ENCODE results near the gene SGF29.
"Not testable (repeated sequence)": the region's sequence is repeated elsewhere in the genome, so short reads cannot be mapped to it uniquely, and the experiment has no call there.

Gene SGF29

DNA sequence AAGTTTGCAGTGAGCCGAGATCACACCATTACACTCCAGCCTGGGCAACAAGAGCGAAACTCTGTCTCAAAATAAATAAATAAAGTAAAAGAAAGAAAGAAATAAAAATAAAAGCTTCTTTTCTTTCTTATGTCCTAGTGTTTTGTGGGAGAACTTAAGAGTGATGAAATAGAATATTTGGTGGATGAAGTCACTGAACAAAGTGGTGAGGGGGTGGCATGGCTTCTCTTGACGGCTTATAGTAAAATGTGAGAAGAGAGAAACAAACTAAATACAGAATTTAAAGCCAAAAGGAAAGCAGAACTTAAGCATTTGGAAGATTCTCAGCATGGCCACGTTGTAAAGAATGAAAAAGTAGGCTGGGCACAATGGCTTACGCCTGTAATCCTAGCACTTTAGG is 15.3 kb downstream of the SGF29 start:
- DNase-seq = no peak

DNA sequence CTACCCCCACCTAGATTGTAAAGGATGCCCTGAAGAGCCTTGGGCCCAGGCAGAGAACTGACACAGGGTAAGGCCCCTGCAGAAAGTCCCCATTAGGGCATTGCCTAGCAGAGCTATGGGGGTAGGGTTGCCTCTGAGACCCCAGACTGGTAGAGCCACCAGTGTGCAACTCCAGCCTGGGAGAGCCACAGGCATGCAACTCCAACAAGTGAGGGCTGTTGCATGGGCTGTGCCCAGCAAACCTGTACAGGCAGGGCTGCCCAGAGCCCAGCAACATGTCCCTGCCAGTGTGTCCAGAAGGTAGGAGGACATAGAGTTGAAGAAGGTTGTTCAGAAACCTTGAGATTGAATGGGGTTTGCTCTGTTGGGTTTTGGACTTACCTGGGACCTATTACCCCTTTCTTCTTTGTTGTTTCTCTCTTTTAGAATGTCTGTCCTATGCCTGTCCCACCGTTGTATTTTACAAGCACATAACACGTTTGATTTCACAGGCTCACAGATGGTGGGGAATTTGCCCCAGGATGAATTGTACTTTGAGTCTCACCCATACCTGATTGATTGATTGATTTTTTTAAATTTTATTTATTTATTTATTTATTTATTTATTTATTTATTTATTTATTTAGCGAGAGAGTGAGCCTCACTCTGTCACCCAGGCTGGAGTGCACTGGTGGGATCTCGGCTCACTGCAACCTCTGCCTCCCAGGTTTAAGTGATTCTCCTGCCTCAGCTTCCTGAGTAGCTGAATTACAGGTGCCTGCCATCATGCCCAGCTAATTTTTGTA is 16.4 kb downstream of the SGF29 start:
- DNase-seq = no peak

DNA sequence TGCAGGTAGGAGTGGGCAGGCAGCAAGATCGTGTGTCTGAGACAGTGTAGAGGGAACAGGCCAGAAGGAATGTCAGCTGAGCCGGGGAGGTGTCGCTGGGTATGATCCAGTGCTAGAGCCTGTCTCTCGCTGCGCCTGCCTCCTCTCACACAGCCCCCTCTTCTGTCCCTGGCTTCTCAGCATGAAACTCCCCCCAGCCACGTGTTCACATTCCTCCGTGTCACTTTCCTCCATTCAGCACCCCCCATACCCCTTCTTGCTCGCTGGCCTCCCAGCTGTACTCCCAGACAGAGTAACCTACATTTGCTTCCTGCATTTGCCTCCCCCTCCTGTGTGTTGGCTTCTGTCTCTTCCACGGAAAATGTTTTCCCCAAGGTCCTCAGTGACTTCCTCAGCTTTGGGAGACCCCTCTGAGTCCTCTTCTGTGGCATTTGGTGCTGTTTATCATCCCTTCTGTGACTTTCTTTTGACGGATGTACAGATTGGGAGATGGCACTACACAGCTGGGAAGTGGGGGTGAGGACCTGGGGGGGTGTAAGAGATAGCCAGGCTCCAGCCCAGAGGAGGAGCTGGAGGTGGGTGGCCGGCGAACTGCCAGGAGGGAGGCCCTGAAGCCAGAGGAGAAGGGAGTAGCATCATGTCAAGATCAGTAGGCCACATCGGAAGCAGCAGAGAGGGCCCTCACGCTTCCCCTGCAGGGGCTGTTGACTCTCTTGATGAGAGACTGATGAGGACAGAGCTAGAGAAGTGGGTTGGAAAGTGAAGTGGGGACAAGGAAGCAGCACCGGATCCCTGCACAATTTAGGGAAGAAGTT is 19.2 kb downstream of the SGF29 start:
- DNase-seq = no peak

DNA sequence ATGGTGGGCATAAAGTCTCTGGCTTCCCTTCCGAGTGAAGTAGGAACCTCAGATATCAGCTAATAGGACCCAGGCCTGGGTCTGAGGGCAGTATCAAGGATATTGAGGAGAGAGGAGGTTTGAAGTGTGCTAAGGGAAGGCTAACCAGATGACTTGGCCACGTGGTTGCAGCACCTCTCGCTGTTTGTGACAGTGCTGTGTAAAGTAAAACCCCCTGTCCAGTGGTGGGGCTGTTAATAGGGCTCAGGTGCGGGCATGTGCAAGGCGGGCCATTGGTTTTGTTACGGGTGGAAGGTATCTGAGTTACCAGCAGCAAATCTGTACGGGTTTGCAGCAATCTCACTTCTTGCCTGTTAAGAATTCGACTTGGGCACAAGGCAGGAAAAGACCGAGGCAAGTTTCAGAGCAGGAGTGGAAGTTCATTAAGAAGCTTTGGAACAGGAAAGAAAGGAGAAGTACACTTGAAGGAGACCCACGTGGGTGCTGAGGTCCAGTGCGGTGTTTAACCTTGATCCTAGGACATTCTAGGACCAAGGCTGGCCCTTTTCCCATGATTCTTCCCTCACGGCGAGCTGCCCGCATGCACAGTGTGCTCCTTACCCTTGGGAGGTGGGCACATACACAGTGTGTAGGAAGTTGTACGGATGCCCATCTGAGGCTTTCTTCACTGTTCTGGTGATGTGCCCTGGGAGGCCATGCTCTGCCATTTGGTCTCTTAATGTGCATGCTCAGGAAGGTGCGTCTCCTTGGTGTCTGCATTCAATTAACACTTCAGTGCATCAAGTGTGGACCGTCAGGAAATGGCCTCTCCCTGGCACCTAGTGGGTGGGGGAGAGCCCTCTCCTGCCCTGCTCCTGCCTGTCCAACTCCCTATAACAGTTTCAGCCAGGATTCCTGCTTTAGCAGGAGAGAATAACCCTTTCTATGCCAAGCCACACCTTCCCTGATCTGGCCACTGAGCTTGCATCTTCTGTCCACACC is 20.3 kb downstream of the SGF29 start:
- no peak for DNase-seq

DNA sequence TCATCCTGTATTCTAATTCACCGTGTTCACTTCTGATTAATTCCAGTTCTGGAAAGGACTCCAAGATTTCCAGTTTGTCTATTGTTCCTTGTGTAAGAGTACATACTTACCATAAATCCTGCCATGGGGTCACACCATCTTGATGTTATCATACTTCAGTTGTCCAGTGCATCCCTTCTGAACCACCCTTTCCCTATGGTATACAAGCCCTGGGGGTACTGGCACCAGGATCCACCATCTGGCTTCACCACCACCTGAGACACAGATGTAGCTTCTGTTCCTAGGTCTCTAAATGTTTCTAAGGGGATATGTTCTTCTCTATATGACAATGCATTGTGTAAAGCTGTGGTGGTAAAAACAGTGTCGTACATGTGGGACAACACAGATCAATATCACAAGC is 21.2 kb downstream of the SGF29 start:
- DNase-seq = no peak

DNA sequence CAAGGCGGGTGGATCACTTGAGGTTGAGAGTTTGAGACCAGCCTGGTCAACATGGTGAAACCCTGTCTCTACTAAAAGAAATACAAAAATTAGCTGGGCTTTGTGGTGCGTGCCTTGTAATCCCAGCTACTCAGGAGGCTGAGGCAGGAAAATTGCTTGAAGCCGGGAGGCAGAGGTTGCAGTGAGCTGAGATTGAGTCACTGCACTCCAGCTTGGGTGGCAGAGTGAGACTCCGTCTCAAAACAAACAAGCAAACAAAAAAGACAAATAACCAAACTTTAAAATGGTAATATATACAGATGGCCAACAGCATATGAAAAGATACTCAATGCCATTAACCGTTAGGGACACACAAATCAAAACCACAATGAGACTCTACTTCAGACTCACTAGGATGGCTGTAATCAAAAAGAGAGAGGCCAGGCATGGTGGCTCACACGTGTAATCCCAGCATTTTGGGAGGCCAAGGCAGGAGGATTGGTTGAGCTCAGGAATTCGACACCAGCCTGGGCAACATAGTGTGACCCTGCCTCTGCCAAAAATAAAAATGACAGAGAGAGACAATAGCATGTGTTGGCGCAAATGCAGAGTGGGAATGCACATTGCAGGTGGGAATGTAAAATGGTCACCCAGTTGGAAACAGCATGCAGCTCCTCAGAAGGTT is 21.9 kb downstream of the SGF29 start:
- no peak for DNase-seq

DNA sequence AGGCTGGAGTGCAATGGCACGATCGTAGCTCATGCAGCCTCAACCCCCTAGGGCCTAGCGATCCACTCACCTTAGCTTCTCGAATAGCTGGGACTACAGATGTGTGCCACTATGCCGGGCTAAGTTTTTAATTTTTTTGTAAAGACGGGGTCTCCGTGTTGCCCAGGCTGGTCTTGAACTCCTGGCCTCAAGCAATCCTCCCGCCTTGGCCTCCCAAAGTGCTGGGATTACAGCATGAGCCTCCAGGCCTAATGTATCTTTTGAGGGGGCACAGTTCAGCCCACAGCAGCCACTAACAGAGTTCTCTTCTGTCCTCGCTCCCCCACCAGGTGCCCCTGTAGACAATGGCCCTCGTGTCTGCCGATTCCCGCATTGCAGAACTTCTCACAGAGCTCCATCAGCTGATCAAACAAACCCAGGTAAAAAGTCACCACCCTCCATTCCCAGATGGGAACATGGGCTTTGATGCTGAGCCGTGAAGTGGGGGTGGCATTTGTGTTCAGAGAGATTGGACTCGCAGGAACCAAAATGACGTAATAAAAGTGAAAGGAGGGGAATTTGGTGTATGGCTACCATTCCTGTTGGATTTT is 27.1 kb downstream of the SGF29 start:
- no peak for DNase-seq

DNA sequence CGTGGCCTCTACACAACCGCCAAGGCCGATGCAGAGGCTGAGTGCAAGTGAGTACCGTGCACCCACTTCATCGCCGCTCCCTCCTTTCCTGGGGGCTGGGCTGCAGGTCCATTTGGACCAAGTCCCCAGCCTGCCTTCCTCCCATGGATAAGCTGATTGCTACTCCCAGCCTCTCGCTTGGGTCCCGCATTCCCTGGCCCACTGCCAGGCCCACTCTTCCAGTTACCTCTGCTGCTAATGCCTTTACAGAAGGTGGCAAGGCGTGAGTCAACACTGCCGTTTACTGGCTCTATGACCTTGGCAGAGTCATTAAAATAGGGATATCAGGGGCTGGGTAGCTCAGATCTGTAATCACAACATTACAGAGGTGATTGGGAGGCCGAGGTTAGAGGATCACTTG is 32.0 kb downstream of the SGF29 start:
- DNase-seq = no peak

DNA sequence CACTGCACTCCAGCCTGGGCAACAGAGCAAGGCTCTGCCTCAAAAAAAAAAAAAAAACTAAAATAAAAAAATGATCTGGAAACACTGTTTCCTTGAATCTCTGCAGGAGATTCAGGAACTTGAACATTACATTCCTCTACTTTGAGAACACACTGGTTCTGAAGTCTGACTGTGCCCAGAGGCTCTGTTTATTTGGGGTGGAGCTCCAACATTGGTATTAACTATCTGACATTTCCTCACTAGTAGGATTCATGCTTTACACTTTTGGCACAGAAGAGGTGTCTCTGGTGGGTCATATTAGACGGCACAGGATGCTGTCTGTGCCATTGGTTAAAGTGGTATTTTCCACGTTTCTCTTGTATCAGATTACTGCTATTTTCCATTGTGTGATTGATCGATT is 32.7 kb downstream of the SGF29 start:
- DNase-seq = no peak

DNA sequence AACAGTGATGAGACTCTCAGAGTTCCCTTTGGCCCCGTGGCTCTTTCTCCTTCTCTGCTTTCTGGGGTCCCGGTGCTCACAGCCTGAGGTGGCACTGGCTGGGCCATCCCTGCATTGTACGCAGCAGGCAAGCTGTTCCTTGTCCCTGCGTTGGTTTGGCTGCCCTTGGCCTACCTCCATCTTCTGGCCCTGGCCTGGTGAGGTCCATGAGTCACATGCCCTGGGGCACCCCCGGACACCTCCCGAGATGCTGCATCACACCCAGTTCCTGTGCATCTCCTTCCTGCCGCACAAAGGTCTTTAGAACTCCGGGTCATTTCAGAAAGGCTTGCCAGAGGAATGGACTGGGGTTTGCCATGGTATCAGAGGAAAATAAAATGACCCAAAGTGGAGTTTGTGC is 33.7 kb downstream of the SGF29 start:
- DNase-seq = no peak

DNA sequence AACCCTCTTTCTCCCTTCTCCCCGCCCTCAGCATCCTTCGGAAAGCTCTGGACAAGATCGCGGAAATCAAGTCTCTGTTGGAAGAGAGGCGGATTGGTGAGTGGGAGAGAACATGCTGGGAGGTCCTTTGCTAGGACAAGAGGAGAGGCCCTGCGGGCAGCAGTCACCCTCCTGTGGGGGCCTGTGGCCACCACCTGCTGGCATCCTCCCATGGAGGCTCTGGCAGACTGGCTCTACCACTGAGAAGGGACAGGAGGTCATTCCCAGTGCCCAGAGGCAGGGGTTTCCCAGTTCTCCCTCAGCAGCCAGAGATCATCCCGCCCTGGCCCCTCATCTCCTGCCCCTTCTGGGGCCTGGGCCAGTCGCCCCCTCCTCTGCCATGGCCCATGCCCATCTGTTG is 35.3 kb downstream of the SGF29 start:
- no peak for DNase-seq

DNA sequence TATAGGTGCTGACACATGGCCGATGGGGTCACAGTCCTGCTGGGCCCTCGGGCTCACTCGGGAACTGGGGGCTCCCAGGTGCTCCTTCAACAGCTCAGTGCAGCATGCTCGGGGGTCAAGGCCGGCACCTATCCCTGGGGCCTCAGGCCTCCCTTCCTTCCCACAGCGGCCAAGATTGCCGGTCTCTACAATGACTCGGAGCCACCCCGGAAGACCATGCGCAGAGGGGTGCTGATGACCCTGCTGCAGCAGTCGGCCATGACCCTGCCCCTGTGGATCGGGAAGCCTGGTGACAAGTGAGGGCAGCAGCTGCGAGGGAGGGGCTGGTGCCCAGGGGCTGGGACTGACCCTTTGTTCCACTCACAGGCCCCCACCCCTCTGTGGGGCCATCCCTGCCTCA is 36.2 kb downstream of the SGF29 start:
- no peak for DNase-seq

DNA sequence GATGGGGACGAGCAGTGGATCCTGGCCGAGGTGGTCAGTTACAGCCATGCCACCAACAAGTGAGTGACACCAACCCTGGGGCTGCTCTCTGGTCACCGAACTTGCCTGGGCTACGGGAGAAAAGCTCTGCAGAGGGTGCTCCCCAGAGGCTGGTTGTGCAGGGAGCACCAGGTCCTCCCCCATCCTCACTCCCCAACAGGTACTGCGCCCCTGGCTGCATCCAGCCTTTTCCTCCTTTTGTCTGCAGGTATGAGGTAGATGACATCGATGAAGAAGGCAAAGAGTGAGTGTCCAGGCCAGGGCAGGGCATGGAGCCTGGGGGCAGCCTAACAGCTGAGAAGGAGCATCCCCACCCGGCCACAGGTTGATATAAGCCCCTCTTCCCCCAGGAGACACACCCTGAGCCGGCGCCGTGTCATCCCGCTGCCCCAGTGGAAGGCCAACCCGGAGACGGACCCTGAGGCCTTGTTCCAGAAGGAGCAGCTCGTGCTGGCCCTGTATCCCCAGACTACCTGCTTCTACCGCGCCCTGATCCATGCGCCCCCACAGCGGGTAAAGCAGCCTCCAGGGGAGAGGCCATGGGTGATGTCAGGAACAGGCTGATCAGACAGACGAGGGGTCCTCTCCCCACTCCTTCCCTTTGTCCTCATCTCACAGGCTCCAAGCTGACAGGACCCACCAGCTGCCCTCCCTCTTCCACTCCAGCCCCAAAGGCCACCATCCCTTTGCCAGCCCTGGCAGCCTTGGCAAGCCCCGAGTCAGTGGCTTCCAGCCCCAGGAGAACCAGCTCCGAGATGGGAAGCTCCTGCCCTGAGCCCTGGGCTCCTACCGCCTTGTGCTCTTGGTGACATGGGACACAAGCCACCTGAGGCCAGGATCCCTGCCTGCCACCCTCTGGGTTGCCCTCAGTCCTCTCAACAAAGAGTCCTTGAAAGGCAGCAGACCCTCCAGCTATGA is 36.9 kb downstream of the SGF29 start:
- no peak for DNase-seq

DNA sequence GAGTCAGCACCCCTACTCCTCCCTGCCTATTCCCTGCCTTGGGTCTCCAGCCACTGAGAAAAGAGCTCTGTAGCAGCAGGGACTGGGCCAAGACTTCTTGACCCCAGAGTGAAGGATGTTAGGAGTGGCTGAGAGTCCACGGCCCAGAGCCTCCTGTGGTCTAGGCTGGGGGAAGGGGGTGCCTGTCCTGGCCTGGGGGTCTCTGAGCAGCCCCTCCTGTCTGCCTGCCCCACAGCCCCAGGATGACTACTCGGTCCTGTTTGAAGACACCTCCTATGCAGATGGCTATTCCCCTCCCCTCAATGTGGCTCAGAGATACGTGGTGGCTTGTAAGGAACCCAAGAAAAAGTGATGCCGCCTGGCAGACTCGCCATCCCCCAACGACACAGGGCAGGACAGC is 37.6 kb downstream of the SGF29 start:
- DNase-seq = no peak

DNA sequence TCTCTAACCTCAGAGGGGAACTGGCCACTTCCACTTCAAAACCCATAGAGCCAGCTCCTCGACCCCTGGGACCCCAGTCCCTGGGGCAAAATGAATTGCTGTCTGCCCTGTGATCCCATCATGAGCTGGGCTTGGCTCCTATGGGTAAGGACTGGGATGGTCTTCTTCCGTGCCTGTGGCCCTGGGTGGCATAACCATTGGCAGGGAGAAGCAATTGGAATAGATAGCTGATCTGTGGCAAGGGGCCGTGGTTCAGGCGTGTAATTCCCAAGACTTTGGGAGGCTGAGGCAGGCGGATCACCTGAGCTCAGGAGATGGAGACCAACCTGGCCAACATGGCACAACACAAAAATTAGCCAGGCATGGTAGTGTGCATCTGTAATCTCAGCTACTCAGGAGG is 38.8 kb downstream of the SGF29 start:
- no peak for DNase-seq

DNA sequence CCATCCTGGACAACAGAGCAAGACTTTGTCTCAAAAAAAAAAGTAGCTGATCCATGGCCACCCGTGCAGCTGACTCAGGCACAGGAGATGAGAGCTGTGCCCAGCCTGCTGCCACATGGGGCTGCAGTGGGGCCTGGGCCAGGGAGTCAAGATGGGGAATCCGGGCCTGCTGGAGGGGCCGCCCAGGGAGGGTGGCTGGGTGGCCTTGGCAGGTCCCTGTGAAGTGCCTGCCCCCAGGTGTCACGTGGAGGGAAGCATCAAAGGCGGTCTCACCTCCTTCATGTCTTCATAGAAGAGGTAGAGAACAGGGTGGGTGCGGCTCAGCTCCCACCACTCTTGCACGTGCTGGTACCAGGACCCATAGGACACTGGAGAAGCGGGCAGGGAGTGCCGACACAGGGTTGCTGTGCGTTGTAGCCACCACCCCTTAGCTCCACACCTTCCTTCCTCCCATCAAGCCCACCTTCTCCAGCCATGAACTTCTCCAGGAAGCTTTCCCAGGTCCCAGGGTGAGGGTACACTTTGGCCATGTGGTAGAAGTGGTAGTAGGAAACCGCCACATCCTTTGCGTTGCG is 39.3 kb downstream of the SGF29 start:
- DNase-seq = no peak

DNA sequence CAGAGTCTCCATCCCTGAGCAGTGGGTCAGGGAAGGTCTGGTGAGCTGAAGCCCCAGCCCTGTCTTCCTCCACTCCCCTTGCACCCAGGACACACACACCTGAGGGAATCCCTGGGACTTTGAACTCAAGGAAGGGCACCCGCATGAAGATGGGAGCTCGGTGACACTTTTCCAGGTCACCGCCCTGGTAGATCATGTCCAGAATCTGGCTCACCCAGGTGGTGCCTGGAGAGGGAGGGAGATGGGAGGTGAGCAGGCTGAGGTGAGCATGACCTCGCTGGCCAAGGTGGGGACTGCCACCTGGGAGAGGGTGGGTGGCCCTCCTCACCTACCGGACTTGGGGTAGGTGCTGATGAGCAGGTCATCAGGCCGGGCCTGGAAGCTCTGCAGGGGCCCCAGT is 41.7 kb downstream of the SGF29 start:
- not testable (repeated sequence) for DNase-seq

DNA sequence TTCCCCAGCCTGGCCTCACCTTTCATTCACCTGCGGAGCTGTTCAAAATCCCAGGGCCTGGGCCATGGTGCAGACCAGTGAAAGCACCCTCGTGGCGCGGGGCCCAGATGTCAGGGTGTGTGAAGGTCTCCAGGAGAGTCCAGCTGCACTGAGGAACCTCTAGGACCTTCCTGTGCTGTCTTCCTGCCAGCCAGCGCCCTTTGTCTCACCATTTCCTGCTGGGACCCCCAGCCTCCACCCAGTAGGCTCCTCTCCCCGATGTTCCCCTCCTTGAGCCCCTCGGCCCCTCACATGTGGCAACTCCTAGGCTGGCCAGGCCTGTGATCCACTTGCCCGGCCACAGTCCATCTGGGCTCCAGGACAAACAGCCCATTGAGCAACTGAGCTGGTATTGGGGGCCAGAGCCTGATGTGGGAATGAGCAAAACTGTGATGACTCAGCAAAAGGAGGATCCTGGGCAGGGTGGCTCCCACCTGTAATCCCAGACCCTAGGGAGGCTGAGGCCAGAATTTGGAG is 42.5 kb downstream of the SGF29 start:
- DNase-seq = no peak

DNA sequence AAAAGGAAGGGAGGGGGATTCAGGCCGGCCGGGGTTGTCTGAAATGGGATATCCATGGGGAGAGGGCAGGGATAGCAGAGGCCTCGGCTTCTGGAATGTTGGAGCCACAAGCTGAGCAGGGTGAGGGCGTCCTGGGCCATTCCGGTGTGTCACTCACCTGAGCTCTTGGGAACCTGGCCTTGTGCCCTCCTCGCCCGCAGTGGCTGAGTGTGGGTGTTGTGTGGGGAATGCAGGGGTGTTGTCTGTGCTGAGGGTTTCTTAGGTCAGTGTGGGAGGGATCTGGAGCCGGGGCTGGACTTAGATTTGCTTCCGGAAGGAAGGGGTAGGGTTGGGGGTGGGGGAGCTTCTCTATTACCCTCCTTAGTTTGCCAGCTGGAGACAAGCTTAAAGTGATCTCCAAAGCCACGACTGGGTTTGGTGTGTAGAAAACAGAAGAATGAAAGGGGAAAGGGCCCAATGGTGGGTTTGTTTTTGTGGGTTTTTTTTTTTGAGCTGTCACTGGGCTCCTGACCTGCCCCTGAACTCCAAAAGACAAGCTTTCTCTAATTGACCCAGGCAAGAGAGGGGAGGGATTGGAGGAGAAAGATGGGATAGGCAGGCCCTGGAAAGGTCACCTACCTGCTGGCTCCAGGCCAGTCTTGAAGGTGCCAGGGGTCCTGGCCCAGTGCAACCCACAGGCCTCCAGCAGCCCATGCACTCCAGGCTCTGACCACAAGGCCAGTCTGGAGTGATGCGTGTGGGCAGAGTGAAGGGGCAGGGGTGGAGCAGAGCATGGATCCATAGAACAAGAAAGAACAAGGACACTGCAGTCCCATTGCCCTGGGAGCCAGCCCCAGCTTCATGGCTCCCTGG is 43.3 kb downstream of the SGF29 start, which contains the start of gene SULT1A2:
Gene SULT1A2 (minus strand): TSS at position 211 of the 852 bp plus-strand sequence. CDS start 1,120 bp downstream, outside the sequence.
- no peak for DNase-seq

Data from DMS53 (cell line).